Measurements from ENCODE around the gene CSDE1. TPM values are rescaled to one million over a fixed set of nuclear protein-coding genes. Genes with fewer than 3 reads are reported as not detected.

Gene CSDE1
- total RNA-seq, 1 donor from 2014 or later: 532 TPM

GRCh38 chr1:114707604-114708003 is 50.2 kb downstream of the CSDE1 start:
- Mint-ChIP-seq H3K36me3 (peaks cover 26% of the 10 kb centered on the region), H3K4me1 (ENCODE audit: unreplicated experiment) (no peaks in the 10 kb centered on the region), H3K27ac (no peak overlapping the region), H3K4me3 (no peak overlapping the region), H3K27me3 (no peaks in the 10 kb centered on the region), H3K9me3 (no peaks in the 10 kb centered on the region)
- no peak for TF ChIP-seq CTCF (conservative IDR thresholded peaks at IDR 0.05)
- no peak for DNase-seq (ENCODE audit: extremely low spot score, unreplicated experiment)

GRCh38 chr1:114703242-114703641 is 54.5 kb downstream of the CSDE1 start:
- no peak for TF ChIP-seq CTCF (conservative IDR thresholded peaks at IDR 0.05)
- no peaks in the 10 kb centered on the region for H3K9me3 Mint-ChIP-seq
- DNase-seq (ENCODE audit: extremely low spot score, unreplicated experiment): no peak
- H3K27me3 Mint-ChIP-seq: no peaks in the 10 kb centered on the region
- no peak overlapping the region for H3K27ac Mint-ChIP-seq
- no peaks in the 10 kb centered on the region for H3K4me1 Mint-ChIP-seq (ENCODE audit: unreplicated experiment)
- no peak overlapping the region for H3K4me3 Mint-ChIP-seq
- peaks cover 14% of the 10 kb centered on the region for H3K36me3 Mint-ChIP-seq

- no peaks in the 10 kb centered on the region for H3K9me3 Mint-ChIP-seq
Observed at GRCh38 chr1:114702737-114703136, 55.0 kb downstream of the CSDE1 start.

GRCh38 chr1:114701931-114702330 is 55.9 kb downstream of the CSDE1 start:
- Mint-ChIP-seq H3K36me3 (peaks cover 4% of the 10 kb centered on the region), H3K4me3 (no peak overlapping the region), H3K27me3 (peaks cover 2% of the 10 kb centered on the region), H3K27ac (no peak overlapping the region), H3K9me3 (no peaks in the 10 kb centered on the region), H3K4me1 (ENCODE audit: unreplicated experiment) (no peaks in the 10 kb centered on the region)
- no peak for DNase-seq (ENCODE audit: extremely low spot score, unreplicated experiment)
- no peak for TF ChIP-seq CTCF (conservative IDR thresholded peaks at IDR 0.05)

More at GRCh38 chr1:114702737-114703136, 55.0 kb downstream of the CSDE1 start:
- no peak overlapping the region for H3K27ac Mint-ChIP-seq
- no peak overlapping the region for H3K4me3 Mint-ChIP-seq
- no peaks in the 10 kb centered on the region for H3K4me1 Mint-ChIP-seq (ENCODE audit: unreplicated experiment)
- DNase-seq (ENCODE audit: extremely low spot score, unreplicated experiment): no peak
- no peaks in the 10 kb centered on the region for H3K27me3 Mint-ChIP-seq
- TF ChIP-seq CTCF (conservative IDR thresholded peaks at IDR 0.05): no peak
- H3K36me3 Mint-ChIP-seq: peaks cover 12% of the 10 kb centered on the region

- peaks cover 11% of the 10 kb centered on the region for H3K27me3 Mint-ChIP-seq
- no peak for DNase-seq (ENCODE audit: extremely low spot score, unreplicated experiment)
- H3K27ac Mint-ChIP-seq: no peak overlapping the region
- no peaks in the 10 kb centered on the region for H3K9me3 Mint-ChIP-seq
- no peaks in the 10 kb centered on the region for H3K4me1 Mint-ChIP-seq (ENCODE audit: unreplicated experiment)
- H3K4me3 Mint-ChIP-seq: no peak overlapping the region
- no peaks in the 10 kb centered on the region for H3K36me3 Mint-ChIP-seq
- no peak for TF ChIP-seq CTCF (conservative IDR thresholded peaks at IDR 0.05)
Observed at GRCh38 chr1:114700036-114700600, 57.7 kb downstream of the CSDE1 start.

GRCh38 chr1:114696810-114697209 is 61.0 kb downstream of the CSDE1 start:
- TF ChIP-seq CTCF (conservative IDR thresholded peaks at IDR 0.05): no peak
- H3K27ac Mint-ChIP-seq: no peak overlapping the region
- no peak overlapping the region for H3K4me3 Mint-ChIP-seq
- no peaks in the 10 kb centered on the region for H3K4me1 Mint-ChIP-seq (ENCODE audit: unreplicated experiment)
- DNase-seq (ENCODE audit: extremely low spot score, unreplicated experiment): no peak
- peaks cover 11% of the 10 kb centered on the region for H3K27me3 Mint-ChIP-seq
- H3K36me3 Mint-ChIP-seq: no peaks in the 10 kb centered on the region
- H3K9me3 Mint-ChIP-seq: no peaks in the 10 kb centered on the region
